Activated CD4-positive, CD25-positive, alpha-beta regulatory T cell treated with anti-CD3 and anti-CD28 coated beads, Interleukin-2, amount 50 U/mL, for 16 hours (primary cell): ENCODE results near the gene MTRF1.
"Not testable (repeated sequence)": the region's sequence is repeated elsewhere in the genome, so short reads cannot be mapped to it uniquely, and the experiment has no call there.

Source experiments
- DNase-seq: peaks from one replicate; pipeline ENCODE4 v3.0.0-alpha.2; 2020; ENCODE audit warnings: low read depth, low spot score

The MTRF1 gene

GRCh38 chr13:41282129-41282571, 18.8 kb upstream of the MTRF1 start:
- DNase-seq, result no peak

DNA sequence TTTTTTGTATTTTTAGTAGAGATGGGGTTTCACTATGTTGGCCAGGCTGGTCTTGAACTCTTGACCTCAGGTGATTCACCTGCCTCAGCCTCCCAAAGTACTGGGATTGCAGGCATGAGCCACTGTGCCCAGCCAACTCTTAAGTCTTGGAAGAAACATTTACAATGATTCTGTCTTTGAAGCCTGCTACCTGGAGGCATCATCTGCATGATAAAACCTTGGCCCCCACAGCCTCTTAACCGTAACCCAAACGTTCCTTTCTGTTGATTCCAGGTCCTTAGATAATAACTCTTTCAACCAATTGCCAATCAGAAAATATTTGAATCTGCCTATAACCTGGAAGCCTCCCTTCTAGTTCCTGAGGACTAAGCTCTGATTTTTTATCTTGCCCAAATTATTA, 15.8 kb upstream of the MTRF1 start:
- not testable (repeated sequence) for DNase-seq

DNA sequence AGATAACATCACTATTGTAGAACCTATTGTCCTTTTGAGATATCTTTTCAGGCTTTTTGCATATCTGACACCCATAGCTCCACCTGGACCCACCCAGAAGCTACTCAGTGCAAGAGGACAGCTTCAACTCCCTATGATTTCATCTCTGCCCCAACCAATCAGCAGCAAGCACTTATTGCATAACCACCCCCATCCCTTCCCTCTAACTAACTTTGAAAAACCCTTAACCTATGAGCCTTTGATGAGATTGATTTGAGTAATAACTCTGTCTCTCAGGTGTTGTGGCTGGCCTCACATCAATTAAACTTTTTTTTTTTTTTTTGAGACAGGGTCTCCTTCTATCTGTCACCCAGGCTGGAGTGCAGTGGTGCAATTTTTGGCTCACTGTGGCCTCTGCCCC, 13.4 kb upstream of the MTRF1 start:
- DNase-seq, result no peak

DNA sequence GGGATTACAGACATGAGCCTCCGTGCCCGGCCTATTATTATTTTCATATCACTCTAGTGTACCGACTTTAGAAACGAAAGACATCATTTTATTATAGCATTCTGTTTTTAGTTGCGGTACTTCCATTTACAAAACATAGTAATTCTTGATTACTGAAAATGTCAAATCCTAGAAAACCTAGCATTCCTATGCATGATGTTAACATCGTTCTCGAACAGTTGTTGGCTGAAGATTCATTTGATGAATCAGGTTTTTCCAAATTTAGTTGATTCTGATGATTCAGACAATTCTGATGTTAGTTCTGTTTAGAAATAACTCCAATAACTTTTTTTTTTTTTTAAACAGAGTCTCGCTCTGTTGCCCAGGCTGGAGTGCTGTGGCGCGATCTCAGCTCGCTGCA, 11.5 kb upstream of the MTRF1 start:
- DNase-seq, result no peak

DNA sequence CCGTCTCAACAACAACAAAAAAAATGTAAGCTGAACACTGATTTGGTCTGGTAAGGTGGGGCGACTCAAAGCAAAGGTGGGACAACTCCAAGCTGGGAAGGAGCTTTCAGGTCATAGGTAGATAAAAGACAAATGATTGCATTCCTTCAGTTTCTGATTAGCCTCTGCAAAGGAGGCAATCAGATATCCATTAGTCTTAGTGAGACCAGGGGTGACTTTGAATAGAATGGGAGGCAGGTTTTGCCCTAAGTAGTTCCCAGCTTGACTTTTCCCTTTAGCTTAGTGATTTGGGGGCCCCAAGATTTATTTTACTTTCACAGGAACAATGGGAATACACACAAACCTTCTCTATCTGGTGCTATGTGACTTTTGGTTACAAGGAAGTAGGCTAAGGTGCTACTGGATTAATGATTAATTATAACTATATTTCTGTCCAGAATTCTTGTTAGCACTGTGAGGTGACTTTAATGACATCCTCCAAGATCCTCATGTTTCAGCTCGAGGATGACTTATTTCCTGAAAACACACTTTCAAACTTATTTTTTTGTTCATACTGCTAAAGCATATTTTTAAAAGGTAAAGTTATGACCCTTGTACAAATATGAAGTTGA, 10.6 kb upstream of the MTRF1 start:
- no peak for DNase-seq

GRCh38 chr13:41271456-41272285, 8.3 kb upstream of the MTRF1 start:
- DNase-seq, result no peak

DNA sequence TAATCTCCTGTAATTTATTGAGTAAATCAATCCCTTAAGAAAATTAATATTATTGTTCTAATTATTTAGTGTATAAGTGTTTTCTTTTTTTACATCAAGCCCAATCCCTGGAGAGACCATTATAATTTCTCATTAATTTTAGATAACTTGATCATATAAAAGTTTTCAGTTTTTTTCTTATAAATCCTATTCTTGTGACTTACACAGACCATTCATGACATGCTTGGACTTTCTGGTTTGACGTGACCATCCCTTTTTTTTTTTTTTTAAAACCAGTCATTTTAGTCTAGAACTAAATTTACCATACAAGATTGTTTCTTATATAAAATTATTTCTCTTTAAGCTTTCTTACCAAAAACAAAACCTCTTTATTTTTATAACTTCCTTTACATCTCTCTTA, 5.4 kb upstream of the MTRF1 start:
- no peak for DNase-seq

GRCh38 chr13:41267106-41267505, 3.7 kb upstream of the MTRF1 start:
- no peak for DNase-seq

DNA sequence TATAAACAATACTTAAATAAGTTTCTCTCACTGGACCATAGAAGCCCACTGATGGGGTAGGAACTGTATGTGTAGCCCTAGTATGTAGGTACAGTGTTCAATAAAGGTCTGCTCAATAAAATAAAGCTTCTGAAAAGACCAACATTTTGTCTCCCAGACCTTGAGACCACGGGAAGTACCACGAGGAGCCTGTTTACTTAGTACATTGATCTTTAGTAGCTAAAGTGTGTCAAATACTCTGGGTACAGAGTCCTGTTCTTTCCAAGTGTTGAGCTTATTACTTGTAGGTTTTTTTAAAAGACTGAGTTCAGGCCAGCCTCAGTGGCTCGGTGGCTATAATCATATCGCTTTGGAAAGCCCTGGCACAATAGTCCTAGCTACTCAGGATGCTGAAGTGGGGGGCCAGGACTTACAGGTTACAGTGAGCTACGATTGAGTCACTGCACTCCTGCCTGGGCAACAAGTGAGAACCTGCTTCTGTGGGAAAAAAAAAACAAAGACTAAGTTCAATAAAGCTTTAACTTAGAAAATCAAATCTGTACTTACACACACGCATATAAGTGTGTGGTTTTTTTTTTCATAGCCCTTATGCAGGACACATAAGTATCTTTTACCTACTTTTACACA, 3.4 kb downstream of the MTRF1 start:
- DNase-seq, result no peak

- no peak for DNase-seq
Measured at GRCh38 chr13:41257535-41257934, 5.8 kb downstream of the MTRF1 start.

- DNase-seq, result no peak
Measured at GRCh38 chr13:41254902-41255301, 8.5 kb downstream of the MTRF1 start.

- no peak for DNase-seq
Measured at GRCh38 chr13:41250993-41251392, 12.4 kb downstream of the MTRF1 start.

GRCh38 chr13:41246969-41247680, 16.3 kb downstream of the MTRF1 start:
- no peak for DNase-seq

DNA sequence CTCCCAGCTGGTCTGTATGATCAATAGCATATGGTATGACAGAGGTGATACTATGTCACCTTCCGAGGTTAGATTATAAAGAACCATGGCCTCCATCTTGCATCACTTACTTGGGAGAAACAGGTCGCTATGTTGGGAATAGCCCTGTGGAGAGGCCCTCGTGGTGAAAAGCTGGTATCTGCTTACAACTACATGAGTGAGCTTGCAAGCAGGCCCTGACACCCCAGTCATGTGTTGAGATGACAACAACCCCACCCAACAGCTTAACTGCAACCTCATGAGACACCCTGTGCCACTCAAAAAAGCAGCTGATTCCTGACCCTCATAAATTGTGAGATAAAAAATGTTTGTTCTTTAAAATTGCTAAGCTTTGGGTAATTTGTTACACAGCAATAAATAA, 18.8 kb downstream of the MTRF1 start:
- DNase-seq, result no peak

DNA sequence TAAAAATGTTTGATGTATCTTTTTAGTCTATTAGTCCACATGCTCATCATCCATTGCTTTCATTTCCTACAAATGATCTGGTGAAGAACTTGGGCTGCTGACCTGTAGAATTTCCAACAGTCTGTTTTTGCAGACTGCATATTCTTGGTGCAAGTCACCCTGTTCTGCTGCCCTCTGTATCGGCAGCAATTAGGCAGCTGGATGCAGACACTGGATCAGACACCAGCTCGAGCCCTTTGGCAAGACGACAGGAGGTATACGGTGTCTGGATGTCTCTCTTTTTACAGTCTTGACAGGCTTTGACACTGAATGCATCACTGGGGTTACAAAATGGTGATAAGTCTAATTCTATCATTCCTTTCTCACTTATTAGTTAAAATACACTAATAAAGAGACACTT, 21.8 kb downstream of the MTRF1 start:
- no peak for DNase-seq

DNA sequence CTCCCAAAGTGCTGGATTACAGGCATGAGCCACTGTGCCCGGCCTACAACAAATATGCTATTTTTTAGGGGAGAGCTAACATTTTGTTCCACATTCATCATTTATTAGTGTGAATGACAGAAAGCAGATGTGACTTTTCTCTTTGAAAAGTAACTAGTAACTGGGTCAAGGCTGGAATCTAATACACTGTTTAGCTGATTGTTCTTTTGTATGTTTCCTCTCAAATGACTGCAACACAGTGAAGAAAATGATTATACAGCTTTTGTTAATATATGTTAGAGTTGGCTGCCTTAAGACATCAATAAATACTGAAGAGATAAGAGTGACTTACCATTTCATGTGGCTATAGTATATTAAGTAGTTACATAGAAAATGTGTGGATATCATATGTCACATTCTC, 27.0 kb downstream of the MTRF1 start:
- no peak for DNase-seq

DNA sequence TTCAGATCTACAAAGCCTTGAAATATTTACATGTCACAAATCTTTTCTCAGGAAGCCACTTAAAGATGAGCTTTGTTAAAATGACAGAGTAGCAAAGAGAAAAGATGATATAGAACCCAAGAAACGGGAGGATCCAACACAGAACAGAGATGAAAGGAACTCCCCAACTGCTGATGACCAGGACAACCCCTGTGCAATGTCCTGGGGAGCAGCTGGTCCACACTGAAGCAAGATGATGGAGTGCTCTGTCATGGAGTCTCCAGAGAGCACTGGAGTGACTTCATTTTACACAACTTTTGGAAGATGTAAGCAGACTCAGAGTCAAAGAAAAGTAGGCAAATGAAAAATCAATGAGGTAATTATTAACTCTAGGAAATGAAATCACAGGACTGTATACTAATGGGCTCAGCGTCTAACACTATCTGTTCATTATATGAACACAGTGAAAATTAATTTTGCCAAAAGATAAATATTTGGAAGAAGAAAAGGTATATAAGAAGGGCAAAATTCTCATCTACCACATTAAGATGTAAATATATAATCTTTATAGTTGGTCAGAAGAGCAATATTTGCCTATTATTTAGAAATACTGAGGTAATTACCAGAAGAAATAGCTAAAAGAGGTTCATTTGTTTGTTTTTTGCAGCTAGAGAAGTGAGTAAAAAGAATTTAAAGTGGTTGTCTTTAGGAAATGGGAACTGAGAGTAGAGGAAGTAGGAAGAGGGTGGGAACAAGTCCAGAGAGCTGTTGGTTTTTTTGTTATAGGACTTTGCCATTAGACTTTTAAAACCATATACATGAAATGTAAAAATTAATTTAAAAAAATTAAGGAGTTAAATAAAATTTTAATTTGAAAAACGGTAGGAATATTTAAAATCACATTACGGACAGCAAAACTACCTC, 30.5 kb downstream of the MTRF1 start:
- no peak for DNase-seq

DNA sequence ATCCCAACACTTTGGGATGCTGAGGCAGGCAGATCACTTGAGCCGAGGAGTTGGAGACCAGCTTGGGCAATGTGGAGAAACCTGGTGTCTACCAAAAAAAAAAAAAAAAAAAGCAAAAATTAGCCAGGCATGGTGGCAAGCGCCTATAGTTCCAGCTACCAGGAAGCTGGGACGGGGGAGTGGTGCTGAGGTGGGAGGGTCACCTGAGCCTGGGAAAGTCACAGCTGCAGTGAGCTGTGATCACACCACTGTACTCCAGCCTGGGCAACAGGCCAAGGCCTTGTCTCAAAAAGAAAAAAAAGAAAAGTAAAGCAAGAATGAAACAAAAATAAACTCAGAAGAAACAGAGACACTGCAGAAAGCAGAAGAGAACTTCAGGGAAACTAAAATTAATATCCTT, 31.6 kb downstream of the MTRF1 start:
- DNase-seq, result no peak

DNA sequence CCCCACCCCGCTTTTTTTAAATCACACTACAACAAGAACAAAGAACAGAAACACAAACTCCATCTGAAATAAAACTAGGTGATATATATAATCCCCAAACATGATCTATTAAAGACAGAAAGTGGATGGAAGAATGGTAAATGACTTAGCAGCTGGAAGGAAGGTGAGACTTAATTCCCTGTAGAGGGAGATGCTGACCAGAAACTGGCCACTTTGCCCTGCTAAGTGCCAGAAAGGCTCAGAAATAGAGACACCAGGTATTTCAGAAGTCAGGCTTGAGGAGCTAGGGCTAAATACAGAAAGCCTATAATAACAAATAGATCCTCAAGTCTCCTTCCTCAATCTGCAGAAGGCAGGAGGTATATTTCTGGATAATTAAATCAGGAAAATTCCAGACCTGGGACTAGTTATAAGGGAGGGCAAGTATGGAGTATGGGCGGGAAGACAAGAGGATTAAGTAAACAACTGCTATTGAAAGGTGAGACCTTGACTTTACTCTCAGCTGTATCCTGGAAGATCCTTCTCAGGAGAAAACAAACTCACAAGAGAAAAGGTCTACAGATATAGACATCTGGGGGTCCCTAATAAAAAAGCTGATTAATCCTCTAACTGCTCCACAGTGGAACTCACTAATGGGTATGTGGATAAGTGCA, 32.2 kb downstream of the MTRF1 start:
- DNase-seq, result no peak

GRCh38 chr13:41229356-41229755, 34.0 kb downstream of the MTRF1 start:
- no peak for DNase-seq
